DMS114 treated with DMSO at 0.1 percent for 48 hours (cell line): ENCODE results near the gene DENND1A.

Experiments used
- DNase-seq: peaks from one replicate; lab custom pipeline; 2025; ENCODE audit not compliant: unreplicated experiment; lab: John Stamatoyannopoulos, UW

The DENND1A gene

DNA sequence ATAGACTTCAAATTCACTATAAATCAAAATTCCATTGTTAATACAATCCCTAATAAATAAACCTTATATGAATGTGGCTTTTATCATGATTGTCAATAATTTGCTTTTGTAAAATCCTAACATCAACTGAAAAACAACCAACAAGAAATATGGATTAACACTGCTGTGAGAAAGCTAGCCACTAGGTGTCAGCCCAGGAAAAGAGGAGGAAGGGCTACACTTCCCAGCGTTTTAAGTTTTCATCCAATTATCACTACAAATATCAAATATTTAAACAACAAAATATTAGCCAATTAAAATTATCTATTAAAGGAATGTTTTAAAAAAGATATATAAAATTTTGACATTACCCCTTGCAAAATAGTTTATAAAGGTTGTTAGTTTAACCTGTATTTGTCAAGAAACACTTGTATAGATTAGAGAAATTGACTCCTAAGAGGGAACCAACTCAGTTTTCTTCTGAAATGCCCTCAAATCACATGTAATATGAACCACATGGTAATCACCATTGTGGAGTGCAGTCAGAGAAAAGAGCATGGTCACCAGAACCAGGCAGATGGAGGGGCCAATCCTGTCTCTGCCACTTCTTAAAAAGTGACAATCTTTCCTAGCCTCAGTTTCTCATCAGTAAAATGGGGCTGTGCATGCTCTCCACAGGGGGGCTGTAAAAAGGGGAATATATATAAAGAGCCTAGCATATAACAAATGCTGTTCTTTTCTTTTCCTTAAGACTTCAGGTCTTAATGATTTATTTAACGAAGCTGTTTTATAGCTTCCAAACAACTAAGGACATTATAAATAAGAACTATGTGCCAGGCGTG, 385.7 kb downstream of the DENND1A start:
- peak; percentile 20 for DNase-seq

DNA sequence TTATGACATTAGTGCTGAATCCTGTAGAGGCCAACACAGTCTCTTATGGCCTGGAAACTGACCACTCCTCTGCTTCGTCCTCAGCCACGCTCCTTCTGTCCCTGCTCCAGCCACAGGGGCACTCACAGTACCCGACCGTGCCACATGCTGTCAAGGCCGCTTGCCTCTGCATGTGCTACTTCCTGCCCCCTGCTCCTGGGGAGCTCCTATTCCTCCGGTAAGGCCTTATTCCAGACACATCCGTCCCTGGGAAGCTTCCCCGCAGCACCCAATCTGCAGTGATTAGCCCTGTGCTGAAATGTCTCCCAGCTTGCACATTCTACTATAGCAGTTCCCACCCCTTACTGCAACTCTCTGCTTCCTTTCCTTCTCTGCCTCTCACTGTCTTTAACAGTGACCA, 386.4 kb downstream of the DENND1A start:
- DNase-seq: no peak

DNA sequence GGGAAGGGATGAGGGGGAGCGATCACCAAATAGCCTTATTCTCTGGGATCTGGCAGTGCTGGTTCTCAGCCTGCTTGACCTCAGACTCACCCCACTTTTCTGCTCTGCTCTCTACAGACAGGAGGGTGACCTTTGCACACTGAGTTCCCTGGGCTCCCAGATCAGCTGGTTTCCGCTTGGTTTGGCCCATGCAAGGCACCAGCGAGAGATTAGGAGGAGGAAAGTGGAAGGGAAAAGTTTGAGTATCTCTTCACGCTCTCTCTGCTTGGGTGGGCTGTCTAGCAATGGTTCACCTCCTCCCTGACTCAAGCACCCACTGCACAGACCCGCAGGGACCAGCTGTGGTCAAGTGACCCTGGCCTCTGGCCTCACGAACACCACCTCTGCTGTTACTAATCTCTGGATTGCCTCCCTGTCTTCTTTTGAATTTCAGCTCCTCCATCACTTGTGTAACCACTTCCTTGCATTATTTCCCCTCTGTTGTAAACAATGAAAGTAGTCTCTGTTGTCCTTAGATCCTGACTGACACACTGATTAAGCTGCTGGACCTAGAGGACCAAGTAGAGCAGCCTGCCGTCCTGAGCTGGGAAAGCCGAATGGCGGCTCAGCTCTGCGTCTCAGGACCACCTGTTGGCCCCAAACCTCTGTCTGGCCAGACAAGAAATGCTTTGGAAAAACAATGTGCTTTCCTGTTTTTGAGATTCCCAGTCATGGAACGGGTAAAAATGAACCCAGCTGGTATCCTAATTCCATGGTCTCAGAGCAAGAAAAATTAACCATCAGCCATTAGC, 387.3 kb downstream of the DENND1A start:
- no peak for DNase-seq

DNA sequence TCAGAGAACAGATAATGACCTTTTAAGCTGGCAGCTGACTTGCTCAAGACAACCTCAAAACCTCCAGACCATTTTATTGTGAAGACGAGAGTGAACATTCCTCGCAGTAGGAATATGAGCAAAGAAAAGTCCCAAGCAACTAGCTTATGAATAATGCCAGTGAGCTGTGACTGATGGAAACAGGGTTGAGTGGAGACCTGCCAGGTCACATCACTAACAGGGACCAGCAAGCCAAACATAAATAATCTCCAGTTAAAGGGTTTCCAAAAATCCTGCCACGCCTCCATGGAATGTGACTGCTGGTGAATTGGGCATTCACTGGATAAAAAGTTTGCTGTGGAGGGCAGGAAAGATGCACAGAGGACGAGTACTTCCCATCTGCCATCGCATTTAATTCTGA, 388.5 kb downstream of the DENND1A start:
- DNase-seq: no peak

DNA sequence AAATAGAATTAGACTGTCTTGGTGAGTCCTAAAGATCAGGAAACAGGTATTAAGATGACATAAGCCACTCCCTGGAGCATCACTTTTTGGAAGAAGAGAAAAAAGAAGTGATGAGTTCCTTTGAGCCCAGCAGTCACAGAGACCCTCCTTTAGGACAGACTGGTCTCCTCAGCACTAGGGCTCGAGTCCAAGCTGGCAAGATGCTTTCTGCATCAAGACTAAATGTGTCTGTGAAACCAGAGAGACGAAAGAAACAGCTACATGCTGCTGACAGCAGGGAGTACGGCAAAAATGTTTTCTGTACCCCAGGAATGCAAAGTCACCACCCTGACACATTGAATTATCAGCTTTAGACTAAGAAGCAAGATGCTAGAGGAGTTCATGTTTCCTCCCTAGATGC, 389.5 kb downstream of the DENND1A start:
- DNase-seq: no peak

DNA sequence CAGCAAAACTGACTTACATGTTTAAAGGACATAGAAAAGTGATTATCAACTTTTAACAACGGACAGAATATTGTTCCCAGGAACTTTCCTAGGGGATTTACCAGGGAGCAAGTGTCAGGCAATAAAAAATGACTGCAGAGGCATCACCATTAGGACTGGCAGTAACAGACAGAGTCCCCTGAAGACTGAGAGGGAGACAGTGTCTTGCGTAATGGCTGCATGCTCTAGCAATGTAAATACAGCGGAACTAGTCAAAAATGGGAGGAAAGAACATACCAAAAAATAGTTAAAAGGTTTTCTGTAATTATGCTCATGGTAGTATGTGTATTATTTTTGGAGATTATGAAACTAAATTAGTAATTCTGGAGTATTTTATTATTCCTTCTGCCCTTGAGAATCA, 392.1 kb downstream of the DENND1A start:
- no peak for DNase-seq

DNA sequence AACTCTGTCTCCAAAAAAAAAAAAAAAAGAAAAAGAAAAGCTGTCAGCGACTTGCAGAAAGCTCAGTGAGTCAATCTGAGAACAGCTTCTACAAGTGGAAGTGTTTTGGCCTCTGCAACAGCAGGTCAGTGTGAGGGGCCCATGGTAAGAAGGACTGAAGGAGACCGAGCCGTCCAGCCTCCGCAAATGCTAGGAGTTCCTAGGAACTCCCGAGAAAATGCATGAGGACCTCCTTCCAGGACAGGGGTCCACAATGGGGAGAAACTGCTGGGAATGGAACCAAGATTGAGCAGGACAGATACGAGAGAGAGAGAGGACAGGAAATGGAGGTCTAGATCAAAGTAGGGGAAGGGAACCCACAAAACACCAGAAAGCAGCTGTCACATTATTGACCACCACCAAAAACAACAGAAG, 393.5 kb downstream of the DENND1A start:
- no peak for DNase-seq

DNA sequence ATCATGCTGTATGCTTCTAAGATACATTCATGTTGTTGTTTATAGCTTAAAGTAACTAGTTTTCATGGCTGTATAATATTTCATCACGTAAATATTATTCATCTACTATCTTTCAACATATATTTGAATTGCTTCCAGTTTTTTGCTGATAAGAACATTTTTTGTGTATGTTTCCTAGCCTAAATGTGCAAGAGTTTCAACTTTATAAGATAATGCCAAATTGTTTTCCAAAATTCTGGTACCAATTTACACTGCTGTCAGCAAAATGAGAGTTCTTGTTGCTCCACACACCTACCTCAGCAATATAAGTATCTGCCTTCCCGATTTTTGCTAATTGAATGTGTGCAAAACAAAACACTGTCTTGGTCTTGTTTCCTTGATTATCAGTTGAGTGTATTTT, 395.6 kb downstream of the DENND1A start:
- no peak for DNase-seq

DNA sequence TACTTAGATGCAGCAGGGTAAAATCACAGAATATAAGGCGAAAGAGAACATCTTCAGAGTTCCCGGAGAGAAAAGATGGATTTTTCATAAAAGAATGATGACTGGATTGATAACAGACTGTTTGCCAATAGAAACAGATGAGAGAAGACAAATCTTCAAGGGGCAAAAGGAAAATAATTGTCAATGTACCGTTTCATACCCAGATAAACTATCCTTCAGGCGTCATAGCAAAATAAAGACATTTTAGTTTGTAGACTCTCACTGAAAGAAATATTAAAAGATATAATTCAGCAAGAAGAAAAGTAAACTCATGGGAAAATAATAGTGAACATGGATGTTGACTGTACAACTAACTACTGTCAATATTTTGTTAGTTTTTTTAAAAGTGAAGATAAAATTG, 399.7 kb downstream of the DENND1A start:
- DNase-seq: no peak

DNA sequence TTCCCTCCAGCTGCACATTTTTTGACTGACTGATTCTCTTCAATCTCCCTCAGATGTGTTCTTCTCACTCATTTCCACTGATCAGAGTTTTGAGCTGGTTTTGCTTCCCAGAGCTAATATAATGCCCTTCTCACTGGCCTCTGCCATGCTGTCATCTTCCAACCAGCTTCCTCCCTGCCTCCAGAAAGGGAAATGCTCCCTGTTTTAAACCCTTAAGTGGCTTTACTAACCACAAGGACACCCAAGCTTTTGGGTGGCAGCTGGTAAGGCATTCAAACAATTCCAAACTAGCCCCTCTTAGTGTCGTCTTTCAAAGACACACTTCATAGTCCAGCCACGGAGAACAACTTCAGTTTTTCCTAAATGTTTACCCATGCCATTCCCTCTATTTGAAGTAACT, 401.4 kb downstream of the DENND1A start:
- no peak for DNase-seq

DNA sequence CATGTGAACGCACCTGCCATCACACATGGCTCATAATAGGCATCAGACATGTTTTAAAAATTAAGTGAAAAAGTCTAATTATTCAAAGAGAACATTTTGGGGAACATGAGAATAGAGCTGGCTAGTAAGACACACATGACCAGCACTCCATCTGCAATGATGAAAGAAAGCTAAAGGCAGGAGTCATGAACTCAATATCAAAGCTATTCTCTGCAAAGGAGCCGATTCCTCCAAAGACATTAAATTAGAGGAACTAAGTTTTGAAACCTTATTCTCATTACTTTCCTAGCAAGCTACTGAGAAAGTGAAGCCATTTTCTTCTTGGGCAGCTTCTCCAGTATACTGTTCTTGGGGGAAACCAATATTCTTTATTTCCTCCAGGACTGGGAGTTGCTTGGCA, 401.9 kb downstream of the DENND1A start:
- no peak for DNase-seq

DNA sequence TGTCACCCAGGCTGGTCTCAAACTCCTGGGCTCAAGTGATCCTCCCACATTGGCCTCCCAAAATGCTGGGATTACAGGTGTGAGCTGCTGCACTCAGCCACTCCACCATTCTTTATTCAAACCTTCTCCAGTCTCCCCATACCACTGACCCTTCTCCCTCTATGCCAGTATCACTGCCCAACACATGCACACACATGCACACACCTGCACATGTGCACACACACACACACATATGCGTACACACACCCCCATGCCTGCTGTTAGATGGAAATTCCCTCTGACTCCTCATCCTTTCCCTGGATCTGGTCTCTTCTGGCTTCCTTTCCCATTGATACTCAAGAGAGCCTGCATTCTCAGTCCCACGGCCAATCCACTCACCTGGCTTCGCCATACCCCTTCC, 404.0 kb downstream of the DENND1A start:
- DNase-seq: no peak

DNA sequence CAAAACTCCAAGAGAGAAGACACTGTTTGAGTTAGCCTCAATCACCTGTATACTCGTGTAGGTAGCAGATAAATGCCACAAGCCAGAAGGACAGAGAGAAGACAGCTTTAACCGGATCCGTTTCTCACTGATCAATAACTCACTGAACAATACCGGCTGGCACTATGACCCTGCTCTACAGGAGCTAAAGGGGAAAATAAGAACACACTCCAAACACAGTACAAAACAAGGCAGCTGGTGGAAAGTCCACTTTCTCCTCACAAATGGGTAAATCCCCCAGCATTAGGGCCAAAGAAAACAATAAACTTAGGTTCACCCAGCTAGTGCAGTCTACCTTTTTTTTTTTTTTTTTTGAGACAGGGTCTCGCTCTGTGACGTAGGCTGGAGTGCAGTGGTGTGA, 404.5 kb downstream of the DENND1A start:
- DNase-seq: no peak

DNA sequence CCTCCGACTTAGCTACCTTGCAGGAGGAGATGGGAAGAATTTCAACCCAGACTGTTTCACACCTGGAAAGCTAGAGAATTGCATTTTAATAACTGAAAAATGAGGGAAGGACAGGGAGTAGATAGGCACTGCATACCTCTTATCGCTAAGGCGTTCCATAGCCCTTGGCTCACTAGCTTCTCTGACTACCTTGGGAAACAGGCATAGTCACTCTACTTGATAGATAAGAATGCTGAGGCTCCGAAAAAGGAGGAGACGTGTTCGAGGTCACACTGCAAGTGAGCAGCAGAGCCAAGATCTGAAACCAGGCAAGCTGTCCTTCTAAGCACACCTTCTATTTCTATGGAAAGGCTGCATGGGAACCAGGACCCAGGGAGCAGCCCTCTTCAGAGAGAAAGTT, 405.1 kb downstream of the DENND1A start:
- no peak for DNase-seq

DNA sequence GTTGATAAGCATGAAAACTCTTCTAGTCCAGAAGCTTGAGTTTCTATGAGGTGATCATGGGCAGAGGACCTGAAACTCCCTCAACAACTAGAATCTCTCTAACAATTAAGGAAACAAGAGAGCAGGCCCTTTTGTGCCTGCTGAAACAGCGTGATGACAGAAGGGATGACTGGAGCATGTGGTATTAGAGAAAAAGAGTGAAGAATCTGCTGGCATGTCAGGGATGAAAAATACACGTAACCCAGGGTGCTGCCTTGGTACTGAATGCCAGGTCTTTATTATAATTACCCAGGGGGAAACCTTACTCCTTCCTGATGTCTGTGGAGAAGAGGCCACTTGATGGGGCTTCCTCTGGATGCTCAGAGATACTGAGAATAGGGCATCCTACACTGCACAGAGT, 406.1 kb downstream of the DENND1A start:
- DNase-seq: no peak

DNA sequence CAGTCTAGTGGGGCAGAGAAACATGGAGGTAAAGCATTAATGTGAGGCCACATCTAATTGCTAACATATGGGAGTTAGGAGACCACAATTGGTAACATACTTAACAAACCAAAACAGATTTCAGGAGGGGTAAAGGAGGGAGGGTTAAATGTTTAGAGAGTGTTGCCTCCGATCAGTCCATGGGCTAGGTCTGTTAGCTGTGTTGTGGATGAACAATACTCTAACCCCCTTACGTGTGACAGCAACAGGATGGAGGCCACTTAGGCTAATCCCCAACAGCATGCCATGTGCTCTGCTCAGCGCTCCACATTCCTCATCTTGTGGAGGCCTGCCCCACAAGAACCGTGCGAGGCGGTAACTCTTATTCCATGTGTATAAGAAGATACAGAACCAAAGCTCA, 406.9 kb downstream of the DENND1A start:
- no peak for DNase-seq

DNA sequence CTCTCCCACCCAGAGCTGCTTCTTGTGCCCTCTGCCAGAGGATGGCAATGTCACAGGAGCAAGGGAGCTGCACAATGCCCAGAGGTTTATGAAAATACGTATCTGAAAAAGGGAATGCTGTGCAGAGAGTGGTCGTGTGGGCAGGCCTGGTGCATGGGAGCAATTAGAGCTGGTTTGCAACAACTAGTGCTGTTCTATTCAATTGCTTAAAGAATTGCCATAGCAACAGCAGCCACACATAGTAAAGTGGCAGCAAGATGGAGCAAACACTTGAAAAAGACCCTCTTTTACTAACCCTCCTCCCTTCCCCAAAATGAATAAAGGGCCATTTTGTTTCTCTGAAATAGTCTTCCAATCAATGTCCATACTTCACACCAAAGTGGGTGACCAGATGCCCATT, 407.7 kb downstream of the DENND1A start:
- DNase-seq: no peak

DNA sequence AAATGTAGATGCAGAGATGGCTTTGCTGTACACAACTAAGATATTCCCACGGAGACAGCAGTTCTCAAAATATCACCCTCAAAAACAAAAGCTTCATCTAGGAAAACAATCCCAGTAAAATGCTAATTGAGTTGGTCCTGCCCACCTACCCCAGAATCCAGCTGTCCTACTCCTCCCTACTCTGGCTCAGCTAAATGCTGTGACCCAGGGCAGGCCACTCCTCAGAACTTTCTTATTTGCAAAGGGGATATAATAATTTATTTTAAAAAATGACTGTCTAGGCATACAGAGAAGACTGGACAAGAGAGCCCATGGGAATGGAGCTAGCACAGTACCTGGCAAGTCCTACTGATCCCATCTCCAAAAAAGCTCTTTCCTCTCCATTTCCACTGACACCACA, 411.6 kb downstream of the DENND1A start:
- DNase-seq: no peak

DNA sequence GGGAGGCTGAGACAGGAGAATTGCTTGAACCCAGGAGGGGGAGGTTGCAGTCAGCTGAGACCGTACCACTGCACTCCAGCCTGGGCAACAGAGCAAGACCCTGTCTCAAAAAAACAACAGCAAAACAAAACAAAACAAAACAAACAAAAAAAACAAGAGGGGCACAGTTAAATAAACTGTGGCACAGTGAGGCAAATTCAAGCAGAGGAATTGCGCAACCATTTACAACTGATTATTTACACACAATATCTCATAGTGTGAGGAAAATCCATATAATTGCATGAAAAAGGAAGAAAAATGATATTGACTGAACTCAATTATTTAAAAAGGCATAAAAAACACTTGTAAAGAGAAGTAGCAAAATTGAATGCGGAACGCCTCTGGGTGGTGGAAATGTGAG, 412.4 kb downstream of the DENND1A start:
- DNase-seq: no peak

DNA sequence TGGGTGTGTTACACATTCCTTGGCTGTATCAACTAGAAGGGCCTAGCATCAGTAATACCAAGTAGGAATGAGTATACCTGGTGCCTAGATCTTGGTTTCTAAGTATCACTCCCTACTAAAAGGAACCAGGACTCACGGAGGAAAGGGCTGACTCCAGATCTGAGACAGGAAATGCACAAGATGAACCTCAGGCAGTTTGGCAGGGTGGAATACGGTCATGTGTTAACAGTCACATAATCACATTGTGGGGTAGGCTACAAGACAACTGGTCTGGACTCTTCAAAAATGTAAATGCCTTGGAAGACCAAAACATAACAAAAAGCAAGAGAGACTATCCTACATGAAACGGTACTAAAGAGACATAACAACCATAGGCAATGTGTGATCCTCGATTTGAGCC, 415.2 kb downstream of the DENND1A start:
- no peak for DNase-seq

DNA sequence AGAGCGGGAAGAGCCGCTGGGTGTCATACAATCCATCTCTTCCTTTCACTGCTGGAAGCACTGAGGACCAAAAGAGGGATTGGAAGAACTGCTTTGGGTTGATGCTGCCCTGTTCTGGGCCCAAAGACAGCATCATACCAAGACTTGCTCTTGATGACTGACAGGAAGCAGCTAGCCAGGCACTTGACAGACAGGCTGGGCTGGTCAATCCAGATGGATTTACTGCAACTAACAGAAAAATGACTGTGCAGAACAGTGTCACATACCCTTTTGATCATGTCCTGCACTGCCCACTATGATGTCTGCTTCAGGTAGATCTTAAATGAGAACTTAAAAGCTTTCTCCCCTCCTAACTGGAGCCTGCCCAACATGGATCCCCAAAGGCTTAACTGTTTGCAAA, 416.4 kb downstream of the DENND1A start:
- DNase-seq: no peak
